ENCODE measurements around the gene SPAG5. TPM values are rescaled to one million over a fixed set of nuclear protein-coding genes. Genes with fewer than 3 reads are reported as not detected.

SPAG5 gene
- total RNA-seq, 4 donors from 2014 or later: 1.4 to 4.9 (median 2.6) TPM

DNA sequence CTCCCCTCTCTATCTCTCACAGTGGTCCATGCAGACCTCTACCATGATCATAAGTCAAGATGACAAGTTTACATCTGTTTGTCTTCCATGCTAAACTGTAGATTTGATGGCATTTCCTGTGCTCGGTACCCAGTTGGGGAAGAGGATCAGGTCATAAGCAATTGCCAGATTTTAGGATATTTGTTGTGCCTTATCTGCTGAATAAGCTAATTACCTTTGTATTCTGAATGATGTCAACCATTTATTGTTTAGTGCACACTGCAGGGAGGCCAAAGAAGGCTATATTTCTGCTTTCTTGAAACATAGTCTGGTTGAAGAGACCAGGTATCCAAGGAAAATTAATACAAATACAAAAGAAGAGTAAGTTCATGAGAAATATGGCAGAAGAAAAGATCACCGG lies 16.3 kb downstream of the SPAG5 start:
- 92 to 100% methylated on average over 2 of the region's 2 CpGs for WGBS, 2 donors (ENCODE audit: low coverage in 1 of 2)
- Histone ChIP-seq H3K9me3 (no peaks in the 10 kb centered on the region), H3K4me3 (no peak overlapping the region), H3K36me3 (peaks cover 0 to 26% of the 10 kb centered on the region in 2 donors), H3K4me1 (peaks cover 0 to 1% (median 0%) of the 10 kb centered on the region in 3 donors), H3K27me3 (no peaks in the 10 kb centered on the region), H3K27ac (no peak overlapping the region)
- no peak for ATAC-seq
- no peak for TF ChIP-seq EP300 (IDR thresholded peaks at IDR 0.05)
- TF ChIP-seq POLR2AphosphoS5 (IDR thresholded peaks at IDR 0.05): no peak
- TF ChIP-seq CTCF (IDR thresholded peaks at IDR 0.05): no peak
- TF ChIP-seq POLR2A (IDR thresholded peaks at IDR 0.05): no peak

DNA sequence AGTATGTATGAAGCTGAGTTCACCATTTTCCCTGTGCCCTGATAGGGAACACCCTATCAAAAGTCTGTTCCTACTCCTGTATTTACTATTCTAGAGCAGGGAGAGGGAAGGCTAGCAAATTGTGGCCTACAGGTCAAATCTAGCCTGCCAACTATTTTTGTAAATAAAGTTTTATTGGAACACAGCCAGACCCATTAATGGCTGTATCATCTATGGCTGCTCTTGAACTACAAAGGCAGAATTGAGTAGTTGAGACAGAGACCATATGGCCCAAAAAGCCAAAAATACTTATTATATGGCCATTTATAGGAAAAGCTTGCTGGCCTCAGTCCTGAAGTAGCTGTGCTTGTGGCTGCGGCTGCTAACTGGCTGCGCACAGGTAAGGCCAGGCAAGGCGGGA lies 17.9 kb downstream of the SPAG5 start:
- WGBS, 2 donors (ENCODE audit: low coverage in 1 of 2): 95 to 100% methylated on average over 3 of the region's 3 CpGs
- H3K4me1 ChIP-seq: peaks cover 0 to 13% (median 6%) of the 10 kb centered on the region in 3 donors
- no peaks in the 10 kb centered on the region for H3K9me3 ChIP-seq
- TF ChIP-seq CTCF (IDR thresholded peaks at IDR 0.05): no peak
- no peak for TF ChIP-seq EP300 (IDR thresholded peaks at IDR 0.05)
- no peak for TF ChIP-seq POLR2AphosphoS5 (IDR thresholded peaks at IDR 0.05)
- no peak for TF ChIP-seq POLR2A (IDR thresholded peaks at IDR 0.05)
- H3K27me3 ChIP-seq: no peaks in the 10 kb centered on the region
- H3K27ac ChIP-seq: no peak overlapping the region
- no peak for ATAC-seq
- H3K36me3 ChIP-seq: peaks cover 0 to 25% of the 10 kb centered on the region in 2 donors
- H3K4me3 ChIP-seq: no peak overlapping the region

GRCh38 chr17:28579526-28579925 lies 19.3 kb downstream of the SPAG5 start:
- no peak overlapping the region for H3K4me3 ChIP-seq
- ATAC-seq: no peak
- WGBS, 2 donors (ENCODE audit: low coverage in 1 of 2): 91% methylated on average over 4 of the region's 4 CpGs; no CpG with 5 or more reads in 1 of the 2 donors
- peaks cover 0 to 21% (median 8%) of the 10 kb centered on the region in 3 donors for H3K4me1 ChIP-seq
- no peak overlapping the region for H3K27ac ChIP-seq
- TF ChIP-seq CTCF (IDR thresholded peaks at IDR 0.05) (no peak), POLR2A (IDR thresholded peaks at IDR 0.05) (no peak), POLR2AphosphoS5 (IDR thresholded peaks at IDR 0.05) (no peak), EP300 (IDR thresholded peaks at IDR 0.05) (no peak)
- H3K9me3 ChIP-seq: no peaks in the 10 kb centered on the region
- H3K27me3 ChIP-seq: no peaks in the 10 kb centered on the region
- peaks cover 0 to 10% of the 10 kb centered on the region in 2 donors for H3K36me3 ChIP-seq

- H3K27ac ChIP-seq: no peak overlapping the region
- WGBS, 2 donors (ENCODE audit: low coverage in 1 of 2): 100% methylated on average over 3 of the region's 8 CpGs; no CpG with 5 or more reads in 1 of the 2 donors
- TF ChIP-seq EP300 (IDR thresholded peaks at IDR 0.05): no peak
- TF ChIP-seq POLR2AphosphoS5 (IDR thresholded peaks at IDR 0.05): no peak
- no peak for TF ChIP-seq POLR2A (IDR thresholded peaks at IDR 0.05)
- no peak for TF ChIP-seq CTCF (IDR thresholded peaks at IDR 0.05)
Measured at GRCh38 chr17:28578246-28579195, 20.3 kb downstream of the SPAG5 start.

More at GRCh38 chr17:28578246-28579195, 20.3 kb downstream of the SPAG5 start:
- Histone ChIP-seq H3K36me3 (peaks cover 0 to 5% of the 10 kb centered on the region in 2 donors), H3K27me3 (no peaks in the 10 kb centered on the region), H3K4me1 (peaks cover 0 to 21% (median 8%) of the 10 kb centered on the region in 3 donors), H3K4me3 (no peak overlapping the region), H3K9me3 (no peaks in the 10 kb centered on the region)
- no peak for ATAC-seq

Measured in gastroesophageal sphincter (tissue), 4 donors.